Measurements from ENCODE around the gene SLC22A17.

SLC22A17 gene

GRCh38 chr14:23352506-23353432 is at the start of gene SLC22A17:
Gene SLC22A17, minus strand, starts transcription at chr14:23352887.
- no peak for TF ChIP-seq CTCF (IDR thresholded peaks at IDR 0.05)

GRCh38 chr14:23401291-23401690 is 48.6 kb upstream of the SLC22A17 start:
- no peak for TF ChIP-seq CTCF (IDR thresholded peaks at IDR 0.05)

- TF ChIP-seq CTCF (IDR thresholded peaks at IDR 0.05), result no peak
Measured at GRCh38 chr14:23399591-23399990, 46.9 kb upstream of the SLC22A17 start.

GRCh38 chr14:23399136-23399535 is 46.4 kb upstream of the SLC22A17 start:
- no peak for TF ChIP-seq CTCF (IDR thresholded peaks at IDR 0.05)

GRCh38 chr14:23398348-23398747 is 45.7 kb upstream of the SLC22A17 start:
- no peak for TF ChIP-seq CTCF (IDR thresholded peaks at IDR 0.05)

- TF ChIP-seq CTCF (IDR thresholded peaks at IDR 0.05), result no peak
Measured at GRCh38 chr14:23396781-23397407, 44.2 kb upstream of the SLC22A17 start.

- TF ChIP-seq CTCF (IDR thresholded peaks at IDR 0.05), result no peak
Measured at GRCh38 chr14:23396126-23396525, 43.4 kb upstream of the SLC22A17 start.

All from LNCAP (cell line).